Body of pancreas (tissue), 4 donors: ENCODE data around the gene EFCAB6.

Experiments used
- CTCF ChIP-seq, 7 experiments: fragments of 450-650 bp in 4 of 7; fragments of 200-600 bp in 3 of 7; sonication (generic) in 3 of 7; IDR thresholded peaks; one replicate each; pipeline ENCODE4 v1.5.1; 2016 to 2019; ENCODE audit warnings: antibody characterized with exemption in 7 of 7
- POLR2A ChIP-seq, 3 donors: fragments of 450-650 bp; IDR thresholded peaks; one replicate each; pipeline ENCODE4 v1.6.1; 2016; ENCODE audit warnings: antibody characterized with exemption in 3 of 3, mild to moderate bottlenecking in 2 of 3

- TF ChIP-seq CTCF (IDR thresholded peaks at IDR 0.05), result no peak
- TF ChIP-seq POLR2A (IDR thresholded peaks at IDR 0.05), result no peak
These were observed 306.7 kb downstream of the EFCAB6 start for GRCh38 chr22:43505423-43505822.
